ENCODE results near the gene FGF22. TPM values are rescaled to one million over a fixed set of nuclear protein-coding genes. Genes with fewer than 3 reads are reported as not detected.

FGF22 gene
- total RNA-seq (ENCODE audit: low replicate concordance), result not detected in 2 replicates
- long read RNA-seq, result 0 reads

DNA sequence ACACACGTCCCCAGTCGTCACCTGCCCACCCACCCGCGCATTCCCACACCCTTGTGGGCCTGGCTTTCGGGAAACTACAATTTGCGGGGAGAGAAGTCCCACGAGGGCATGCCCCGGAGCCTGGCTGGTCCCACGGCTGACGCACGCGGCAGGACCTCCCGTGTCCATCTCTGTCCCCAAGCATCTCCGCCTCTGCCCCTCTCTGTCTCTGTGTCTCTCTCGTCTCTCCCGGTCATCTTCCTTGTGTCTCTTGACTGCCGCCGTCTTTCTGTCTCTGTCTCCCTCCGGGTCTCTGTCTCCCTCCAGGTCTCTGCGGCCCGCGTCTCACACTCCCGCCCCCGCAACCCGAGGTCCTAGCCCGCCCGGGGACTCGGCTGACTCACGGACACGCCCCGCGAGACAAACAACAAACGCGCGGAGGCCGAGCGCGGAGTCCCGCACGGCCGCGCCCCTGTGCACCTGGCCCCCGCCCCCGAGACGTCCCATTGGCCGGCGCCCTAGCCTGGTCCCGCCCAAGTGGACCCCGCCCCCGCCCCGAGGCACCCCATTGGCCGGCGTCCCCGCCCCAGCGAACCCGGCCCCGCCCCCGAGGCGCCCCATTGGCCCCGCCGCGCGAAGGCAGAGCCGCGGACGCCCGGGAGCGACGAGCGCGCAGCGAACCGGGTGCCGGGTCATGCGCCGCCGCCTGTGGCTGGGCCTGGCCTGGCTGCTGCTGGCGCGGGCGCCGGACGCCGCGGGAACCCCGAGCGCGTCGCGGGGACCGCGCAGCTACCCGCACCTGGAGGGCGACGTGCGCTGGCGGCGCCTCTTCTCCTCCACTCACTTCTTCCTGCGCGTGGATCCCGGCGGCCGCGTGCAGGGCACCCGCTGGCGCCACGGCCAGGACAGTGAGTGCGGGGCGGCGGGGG lies at the start of gene FGF22:
Gene FGF22 (plus strand): TSS at position 627 of the 908 bp plus-strand sequence. CDS start 47 bp downstream, at position 674.
- peak; percentile 92 for DNase-seq (ENCODE audit: extremely low spot score, unreplicated experiment)
- TF ChIP-seq, protein P1, sequence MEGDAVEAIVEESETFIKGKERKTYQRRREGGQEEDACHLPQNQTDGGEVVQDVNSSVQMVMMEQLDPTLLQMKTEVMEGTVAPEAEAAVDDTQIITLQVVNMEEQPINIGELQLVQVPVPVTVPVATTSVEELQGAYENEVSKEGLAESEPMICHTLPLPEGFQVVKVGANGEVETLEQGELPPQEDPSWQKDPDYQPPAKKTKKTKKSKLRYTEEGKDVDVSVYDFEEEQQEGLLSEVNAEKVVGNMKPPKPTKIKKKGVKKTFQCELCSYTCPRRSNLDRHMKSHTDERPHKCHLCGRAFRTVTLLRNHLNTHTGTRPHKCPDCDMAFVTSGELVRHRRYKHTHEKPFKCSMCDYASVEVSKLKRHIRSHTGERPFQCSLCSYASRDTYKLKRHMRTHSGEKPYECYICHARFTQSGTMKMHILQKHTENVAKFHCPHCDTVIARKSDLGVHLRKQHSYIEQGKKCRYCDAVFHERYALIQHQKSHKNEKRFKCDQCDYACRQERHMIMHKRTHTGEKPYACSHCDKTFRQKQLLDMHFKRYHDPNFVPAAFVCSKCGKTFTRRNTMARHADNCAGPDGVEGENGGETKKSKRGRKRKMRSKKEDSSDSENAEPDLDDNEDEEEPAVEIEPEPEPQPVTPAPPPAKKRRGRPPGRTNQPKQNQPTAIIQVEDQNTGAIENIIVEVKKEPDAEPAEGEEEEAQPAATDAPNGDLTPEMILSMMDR (conservative IDR thresholded peaks at IDR 0.05), result no peak
- Mint-ChIP-seq H3K4me3 (peak within 1 kb of the TSS; percentile 83), H3K27me3 (peaks cover 4% of the 10 kb centered on the region), H3K36me3 (no peaks in the 10 kb centered on the region), H3K4me1 (ENCODE audit: unreplicated experiment) (peaks cover 4% of the 10 kb centered on the region), H3K9me3 (no peaks in the 10 kb centered on the region), H3K27ac (peak within 1 kb of the TSS; percentile 50)

DNA sequence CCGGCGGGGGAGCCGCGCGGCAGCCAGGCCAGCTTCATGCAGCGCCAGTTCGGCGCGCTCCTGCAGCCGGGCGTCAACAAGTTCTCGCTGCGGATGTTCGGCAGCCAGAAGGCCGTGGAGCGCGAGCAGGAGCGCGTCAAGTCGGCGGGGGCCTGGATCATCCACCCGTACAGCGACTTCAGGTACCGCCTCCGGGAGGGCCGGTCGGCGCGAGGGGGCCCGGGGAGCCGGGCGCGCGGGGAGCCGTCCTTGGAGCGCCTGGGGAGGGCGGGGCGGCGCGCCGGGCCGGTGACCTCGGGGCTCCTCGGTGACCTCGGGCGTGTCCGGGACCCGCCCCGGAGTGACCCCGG lies 49.3 kb upstream of the FGF22 start:
- Mint-ChIP-seq H3K27ac (no peak overlapping the region), H3K36me3 (no peaks in the 10 kb centered on the region), H3K9me3 (no peaks in the 10 kb centered on the region), H3K27me3 (peaks cover 56% of the 10 kb centered on the region), H3K4me3 (no peak overlapping the region), H3K4me1 (ENCODE audit: unreplicated experiment) (no peaks in the 10 kb centered on the region)
- no peak for DNase-seq (ENCODE audit: extremely low spot score, unreplicated experiment)
- TF ChIP-seq, protein P1 (conservative IDR thresholded peaks at IDR 0.05), result no peak

DNA sequence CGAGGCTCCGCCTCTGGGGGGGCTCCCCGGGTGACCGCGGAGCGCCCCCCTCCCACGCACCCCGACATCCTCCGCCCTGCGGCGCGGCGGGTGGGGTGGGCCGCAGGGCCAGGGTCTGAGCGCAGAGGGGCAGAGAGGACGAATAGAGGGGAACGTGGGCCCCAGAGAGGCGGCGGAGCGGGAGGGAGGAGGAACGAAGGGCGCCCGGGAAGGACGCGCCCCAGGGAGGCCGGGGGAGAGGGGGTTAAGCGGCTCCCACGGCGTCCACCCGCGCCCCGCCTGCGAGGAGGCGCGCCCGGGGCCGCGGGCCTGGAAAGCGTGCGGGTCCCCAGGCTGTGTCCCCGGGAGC lies 49.0 kb upstream of the FGF22 start:
- Mint-ChIP-seq H3K27me3 (peaks cover 59% of the 10 kb centered on the region), H3K9me3 (no peaks in the 10 kb centered on the region), H3K27ac (no peak overlapping the region), H3K4me1 (ENCODE audit: unreplicated experiment) (no peaks in the 10 kb centered on the region), H3K4me3 (no peak overlapping the region), H3K36me3 (no peaks in the 10 kb centered on the region)
- TF ChIP-seq, protein P1 (conservative IDR thresholded peaks at IDR 0.05), result no peak
- no peak for DNase-seq (ENCODE audit: extremely low spot score, unreplicated experiment)

DNA sequence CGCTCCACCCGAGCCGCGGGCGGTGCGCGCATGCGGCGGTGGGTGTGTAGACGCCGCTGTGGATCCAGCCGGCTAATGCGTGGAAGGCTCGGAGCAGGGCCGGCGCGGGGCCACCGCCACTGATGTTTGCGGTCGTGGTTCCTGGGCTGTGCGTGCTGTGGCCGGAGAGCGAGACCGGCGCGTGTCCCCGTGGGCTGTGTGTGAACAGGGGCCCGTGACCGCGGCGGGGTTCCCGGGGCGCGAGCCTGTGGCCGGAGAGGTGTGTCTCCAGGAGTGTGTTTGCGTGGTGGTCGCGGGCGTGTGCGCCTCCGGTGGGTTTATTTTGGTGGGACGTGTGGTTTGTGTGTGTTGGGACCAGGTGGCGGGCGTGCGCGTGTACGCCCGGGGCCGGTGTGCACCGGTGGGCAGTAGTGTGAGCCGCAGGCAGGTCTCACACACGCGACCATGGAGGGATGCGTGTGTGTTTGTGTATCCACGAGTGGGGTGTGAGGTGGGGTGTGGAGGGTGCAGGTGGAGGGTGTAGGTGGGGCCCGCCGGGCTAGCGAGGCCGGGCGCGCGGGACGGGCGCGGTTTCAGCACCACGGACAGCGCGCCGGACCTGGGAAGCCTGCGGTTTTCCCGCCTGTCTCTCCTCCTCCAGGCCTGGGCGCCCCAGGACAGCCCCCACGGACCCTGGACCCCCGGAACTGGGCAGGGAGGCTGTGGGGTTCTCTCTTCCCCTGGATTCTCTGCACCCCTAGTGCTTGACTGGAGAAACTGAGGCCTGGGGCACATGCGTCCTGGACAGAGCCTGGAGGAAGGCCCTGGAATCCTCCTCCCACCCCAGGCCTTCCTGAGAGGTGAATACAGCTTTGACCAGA lies 48.4 kb upstream of the FGF22 start:
- Mint-ChIP-seq H3K4me3 (peak overlapping the region; percentile 63), H3K27me3 (peaks cover 58% of the 10 kb centered on the region), H3K4me1 (ENCODE audit: unreplicated experiment) (no peaks in the 10 kb centered on the region), H3K27ac (no peak overlapping the region), H3K9me3 (no peaks in the 10 kb centered on the region), H3K36me3 (no peaks in the 10 kb centered on the region)
- DNase-seq (ENCODE audit: extremely low spot score, unreplicated experiment), result no peak
- TF ChIP-seq, protein P1 (conservative IDR thresholded peaks at IDR 0.05), result no peak

DNA sequence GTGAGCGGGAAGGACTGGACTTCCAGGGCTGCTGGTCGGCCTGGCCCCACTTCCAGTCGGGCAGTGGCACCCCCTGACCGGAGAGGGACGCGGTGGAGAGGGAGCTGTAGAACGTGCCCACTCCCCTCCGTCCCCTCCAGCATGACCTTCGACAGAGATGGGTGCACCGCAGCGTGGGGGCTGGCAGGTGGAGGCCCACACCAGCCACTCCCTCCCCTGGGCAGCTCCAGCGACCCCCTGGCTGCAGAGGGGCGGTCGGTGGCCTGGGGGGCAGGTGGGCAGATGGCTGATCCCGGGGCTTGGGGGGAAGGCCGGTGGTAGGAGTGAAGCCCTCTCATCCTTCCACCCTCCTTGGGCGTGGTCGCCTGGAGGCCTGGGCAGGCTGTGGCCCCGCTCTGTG lies 47.6 kb upstream of the FGF22 start:
- Mint-ChIP-seq H3K4me3 (no peak overlapping the region), H3K27me3 (peaks cover 54% of the 10 kb centered on the region)
- DNase-seq (ENCODE audit: extremely low spot score, unreplicated experiment), result no peak

More for the DNA sequence above, 47.6 kb upstream of the FGF22 start:
- Mint-ChIP-seq H3K27ac (no peak overlapping the region), H3K4me1 (ENCODE audit: unreplicated experiment) (no peaks in the 10 kb centered on the region), H3K36me3 (no peaks in the 10 kb centered on the region), H3K9me3 (no peaks in the 10 kb centered on the region)
- TF ChIP-seq, protein P1 (conservative IDR thresholded peaks at IDR 0.05), result no peak
